Right lung (tissue), 5 donors: ENCODE results near the gene HUS1. TPM values are rescaled to one million over a fixed set of nuclear protein-coding genes. Genes with fewer than 3 reads are reported as not detected.
"Not testable (repeated sequence)": the region's sequence is repeated elsewhere in the genome, so short reads cannot be mapped to it uniquely, and the experiment has no call there.

Experiments used
- DNase-seq, 2 donors: peaks; one replicate each; pipeline ENCODE4 v3.0.0-alpha.2; 2013
- polyA plus RNA-seq, 5 donors: library from polyadenylated mRNA; unstranded; fragments of 120-200 nt; gene quantifications; one replicate each; pipeline versions ENCODE4 v1.2.1 to v1.2.3, GENCODE V29; 2013; ENCODE audit warnings: inconsistent platforms in 1 of 5, low replicate concordance in 1 of 5; ENCODE audit not compliant: insufficient read length in 5 of 5, insufficient read depth in 1 of 5

HUS1 gene
- polyA plus RNA-seq, 5 donors, result 18.4 to 31.2 (median 28.9) TPM

DNA sequence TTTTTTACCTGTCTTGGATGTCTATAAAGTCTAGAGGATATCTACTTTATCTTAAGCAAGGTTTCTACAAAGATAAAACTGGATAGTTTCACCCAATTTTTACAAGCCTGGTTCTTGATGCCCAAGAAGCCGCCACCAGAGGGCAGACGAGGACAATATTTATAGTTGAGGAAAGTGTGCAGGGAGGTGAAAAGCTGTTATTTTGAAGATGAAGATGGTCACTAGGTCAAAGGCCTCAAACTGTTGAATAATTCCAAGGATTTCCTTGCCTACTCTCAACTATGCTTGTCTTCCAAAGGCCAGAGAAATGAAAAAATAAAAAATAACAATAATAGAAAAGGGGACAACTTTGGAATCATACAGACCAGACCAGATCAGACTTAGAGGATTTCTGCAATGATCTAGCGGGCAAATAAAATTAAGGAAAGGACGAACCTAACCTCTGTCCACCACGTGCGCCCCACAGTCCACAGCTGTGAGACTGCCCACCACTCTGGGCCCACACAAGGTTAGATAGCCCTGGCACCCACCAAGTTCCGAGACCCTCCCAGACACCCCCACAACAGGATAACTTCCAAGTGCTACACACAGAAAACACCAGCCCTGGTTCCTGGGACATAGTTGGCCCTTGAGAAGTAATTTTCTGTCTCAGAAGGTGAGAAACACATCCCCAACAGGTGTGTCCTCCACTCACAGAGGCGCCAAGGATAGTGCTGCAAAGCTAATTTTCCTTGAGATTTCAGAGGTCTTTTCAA, 34.0 kb downstream of the HUS1 start:
- peak; percentile 31 to 54 for DNase-seq

DNA sequence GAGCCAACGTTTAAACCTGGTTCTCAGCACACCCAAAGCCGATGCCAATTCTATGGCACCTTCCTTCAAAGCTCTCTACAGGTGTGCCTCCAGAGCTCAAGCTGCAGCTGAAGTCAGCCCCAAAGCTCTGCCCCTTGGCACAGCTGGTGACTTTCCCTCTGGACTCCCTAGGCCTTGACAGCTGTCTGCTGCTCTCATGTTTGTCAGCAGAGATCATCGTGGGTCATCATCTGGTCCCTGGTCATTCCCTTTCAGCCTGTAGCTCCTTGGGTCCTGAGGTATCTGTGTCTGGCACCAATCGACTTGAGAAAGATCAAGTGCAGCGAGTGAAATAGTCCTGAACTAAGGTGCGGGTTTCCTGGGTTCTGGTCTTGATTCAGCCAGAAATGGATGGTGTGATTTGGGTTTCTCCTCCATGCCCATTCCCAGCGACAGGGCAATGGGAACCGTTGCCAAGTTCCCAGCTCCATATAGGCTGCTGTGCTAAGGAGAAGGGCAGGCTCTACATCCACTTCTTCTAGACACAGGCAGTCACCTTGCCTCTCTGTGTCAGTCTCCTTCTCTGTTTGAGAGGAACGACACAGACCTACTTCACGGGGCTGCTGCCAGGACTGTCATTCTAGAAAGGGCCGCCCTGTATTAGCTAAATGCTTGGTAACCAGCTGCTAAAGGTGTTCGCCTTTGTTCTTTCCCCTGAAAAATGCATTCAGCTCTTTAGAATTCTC, 34.7 kb downstream of the HUS1 start:
- DNase-seq, result no peak

DNA sequence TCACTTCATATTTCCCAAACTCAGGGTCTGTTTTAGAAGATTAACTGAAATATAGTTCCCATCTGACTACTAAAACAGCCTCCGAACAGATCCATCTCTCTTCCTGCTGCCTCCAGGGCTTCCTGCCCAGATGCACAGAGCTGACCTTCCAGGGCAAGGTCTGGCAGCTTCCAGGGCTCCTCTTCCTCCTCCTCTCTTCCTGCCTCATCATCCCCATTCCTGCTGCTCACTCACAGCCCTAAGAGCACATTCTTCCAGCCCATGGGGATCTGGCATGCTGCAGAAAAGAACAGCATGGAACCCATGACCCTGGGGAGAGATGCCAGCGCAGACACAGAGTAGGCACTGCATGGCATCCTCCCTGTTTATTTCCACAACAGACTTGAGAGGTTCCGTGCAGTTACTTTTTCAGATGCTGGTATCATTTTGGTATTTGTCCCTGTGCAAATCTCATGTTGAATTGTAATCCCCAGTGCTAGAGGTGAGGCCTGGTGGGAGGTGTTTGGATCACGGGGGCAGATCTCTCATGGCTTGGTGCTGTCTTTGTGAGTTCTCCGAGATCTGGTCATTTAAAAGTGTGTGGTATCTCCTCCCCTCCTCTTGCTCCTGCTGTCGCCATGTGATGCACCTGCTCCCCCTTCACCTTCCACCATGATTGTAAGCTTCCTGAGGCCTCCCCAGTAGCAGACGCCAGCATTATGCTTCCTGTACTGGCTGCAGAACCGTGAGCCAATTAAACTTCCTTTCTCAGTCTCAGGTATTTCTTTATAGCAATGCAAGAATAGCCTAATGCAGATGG, 35.5 kb downstream of the HUS1 start:
- DNase-seq, result no peak

DNA sequence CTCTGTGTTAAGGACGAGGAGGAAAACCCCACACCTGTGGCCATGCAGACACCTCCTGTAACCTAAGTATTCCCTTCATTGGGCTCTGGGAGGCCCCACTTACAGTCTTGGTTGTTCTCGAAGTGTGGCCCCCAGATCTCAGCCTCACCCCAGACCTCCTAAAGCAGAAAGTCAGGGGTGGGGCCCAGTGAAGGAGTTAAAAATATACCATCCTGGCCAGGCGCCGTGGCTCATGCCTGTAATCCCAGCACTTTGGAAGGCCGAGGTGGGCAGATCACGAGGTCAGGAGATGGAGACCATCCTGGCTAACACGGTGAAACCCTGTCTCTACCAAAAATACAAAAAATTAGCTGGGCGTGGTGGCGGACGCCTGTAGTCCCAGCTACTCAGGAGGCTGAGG, 36.8 kb downstream of the HUS1 start:
- DNase-seq, result not testable (repeated sequence)

DNA sequence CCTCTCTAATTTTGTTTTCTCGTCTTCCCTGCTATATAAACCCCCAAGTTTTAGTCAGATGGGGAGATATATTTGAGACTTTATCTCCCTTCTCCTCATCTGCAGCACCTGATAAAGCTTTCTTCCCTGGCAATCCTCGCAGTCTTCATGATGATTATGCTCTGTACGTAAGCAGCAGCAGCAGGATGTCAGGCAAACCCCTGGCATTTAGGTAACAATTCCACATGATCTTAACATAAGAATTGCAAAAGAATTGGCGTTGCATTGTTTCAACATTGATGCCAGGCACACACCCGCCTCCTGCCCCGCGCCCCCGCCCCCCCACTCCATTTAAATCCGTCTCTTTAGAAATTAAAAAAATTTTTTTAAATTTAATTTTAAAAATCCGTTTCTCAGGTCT, 37.3 kb downstream of the HUS1 start:
- no peak for DNase-seq

DNA sequence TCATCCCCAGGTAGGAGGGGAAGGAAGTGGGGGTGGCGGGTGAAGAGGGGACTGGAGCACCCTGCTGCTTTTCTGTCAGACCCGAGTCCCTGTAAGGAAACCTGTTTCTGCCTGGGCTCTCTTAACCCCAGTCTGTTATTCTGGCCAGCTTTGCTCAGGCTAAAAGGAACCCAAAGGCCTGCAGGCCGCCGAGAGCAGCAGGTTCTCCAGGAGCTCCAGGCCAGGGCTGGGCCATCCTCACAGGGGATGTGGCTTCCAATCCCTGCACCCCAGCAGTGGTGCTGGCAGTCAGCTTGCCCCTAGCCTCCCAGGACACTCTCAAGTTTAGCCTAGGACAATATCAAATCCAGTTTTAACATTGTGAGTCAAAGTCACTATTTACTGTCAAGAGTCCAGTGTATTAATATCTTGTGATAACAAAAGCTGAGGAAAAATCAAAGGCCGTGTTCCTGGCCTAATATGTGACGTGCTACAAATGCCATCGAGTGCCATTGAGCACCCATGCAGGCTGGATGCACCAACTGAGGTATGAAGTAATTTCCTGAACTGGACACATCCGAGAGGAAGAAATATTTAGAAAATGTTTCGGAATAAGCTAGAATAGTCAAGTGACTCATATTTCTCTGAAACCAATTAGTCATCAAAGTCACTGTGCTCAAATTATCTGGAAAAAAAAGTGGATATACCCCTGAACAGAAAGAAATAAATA, 38.1 kb downstream of the HUS1 start:
- no peak for DNase-seq

DNA sequence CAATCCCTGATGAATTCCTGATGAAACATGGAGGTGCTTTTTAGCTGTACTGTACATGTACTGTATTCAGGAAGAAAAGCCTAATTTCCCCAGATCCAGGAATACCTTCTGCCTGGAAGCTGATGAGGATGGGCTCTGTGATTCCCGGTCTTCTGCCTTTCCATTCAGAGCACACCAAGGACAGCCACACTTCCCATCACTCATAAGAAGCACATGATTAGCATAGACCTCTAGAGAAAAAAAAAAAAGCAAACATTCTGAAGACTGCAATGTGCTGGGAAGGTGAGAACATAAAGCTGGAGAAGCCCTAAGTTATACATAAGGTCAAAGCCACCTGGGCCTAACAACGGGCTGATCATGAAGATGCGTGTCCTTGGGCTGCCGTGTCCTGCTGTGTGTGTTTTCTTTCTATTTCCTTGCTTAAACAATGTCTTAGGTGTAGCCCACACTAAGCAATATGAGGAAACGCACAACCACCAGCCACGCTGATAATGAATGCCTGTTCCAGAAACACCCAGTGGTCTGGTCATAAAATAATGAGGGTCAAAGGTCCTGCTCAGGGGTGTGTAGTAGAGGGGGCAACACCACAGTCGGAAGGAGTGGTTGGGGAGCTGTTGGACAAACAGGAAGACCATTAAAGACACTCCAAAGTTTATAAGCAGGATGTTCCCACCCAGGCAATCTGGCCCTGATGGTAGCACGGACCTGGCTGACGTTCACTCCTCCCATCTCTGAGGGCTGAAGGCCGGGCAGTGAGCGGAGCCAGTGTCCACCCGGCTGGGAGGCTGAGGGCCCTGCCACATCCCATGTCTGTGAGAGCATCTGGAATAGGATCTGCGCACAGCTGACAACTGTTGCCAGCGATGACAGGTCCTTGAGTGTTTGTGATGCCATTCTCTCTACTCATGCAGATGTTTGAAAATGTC, 39.1 kb downstream of the HUS1 start:
- DNase-seq, result no peak

DNA sequence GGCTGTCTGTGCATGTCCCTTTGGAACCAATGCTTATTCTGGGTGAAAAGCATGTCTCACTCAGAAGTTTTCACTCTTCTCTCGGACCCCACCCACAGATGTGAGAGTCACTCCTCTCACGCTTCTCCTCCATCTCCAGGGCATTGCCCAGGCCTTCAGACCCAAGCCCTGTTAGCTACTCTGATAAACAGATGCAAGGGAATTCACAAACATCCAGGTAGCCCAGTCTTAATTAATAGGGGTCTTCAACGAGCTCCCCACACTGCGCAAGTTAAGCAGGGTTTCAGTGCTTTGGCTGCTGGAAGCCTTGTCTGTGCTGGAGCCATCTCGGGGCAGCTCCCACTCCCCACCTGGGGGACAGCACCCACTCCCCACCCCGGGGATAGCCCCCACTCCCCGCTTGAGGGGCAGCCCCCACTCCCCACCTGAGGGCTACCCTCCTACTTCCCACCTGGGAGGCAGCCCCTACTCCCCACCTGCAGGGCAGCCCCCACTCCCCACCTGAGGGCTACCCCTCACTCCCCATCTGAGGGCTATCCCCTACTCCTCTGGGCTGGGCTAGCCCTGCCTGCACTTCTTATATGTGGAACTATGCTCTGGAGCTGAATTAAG, 39.9 kb downstream of the HUS1 start:
- DNase-seq, result no peak

DNA sequence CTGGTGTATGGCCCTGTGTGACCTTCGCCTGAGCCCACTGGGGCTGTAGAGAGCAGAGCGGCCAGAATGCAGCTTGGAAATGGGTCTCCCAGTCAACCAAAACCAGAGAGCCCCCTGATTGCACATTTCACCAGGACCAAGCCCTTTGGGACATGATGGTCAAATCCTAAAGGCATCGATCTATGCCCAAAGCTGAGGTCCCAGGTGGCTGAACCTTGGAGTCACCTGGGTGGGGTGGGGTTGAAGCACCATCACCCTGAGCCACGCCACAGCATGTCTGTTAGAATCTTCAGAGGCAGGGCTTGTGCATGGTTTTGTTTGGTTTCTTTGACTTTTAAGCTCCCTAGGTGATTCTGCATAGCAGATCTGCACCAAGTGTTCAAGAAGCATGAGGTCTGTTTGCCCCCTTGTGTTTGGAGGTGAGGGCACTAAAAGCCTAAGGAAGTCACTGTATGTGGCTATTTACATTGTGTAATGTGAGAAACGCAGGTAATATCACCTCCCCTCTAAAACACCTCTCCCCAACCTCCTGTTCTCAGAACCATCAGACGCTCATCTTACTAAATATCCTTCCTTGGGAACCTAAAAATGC, 40.7 kb downstream of the HUS1 start:
- DNase-seq, result no peak

DNA sequence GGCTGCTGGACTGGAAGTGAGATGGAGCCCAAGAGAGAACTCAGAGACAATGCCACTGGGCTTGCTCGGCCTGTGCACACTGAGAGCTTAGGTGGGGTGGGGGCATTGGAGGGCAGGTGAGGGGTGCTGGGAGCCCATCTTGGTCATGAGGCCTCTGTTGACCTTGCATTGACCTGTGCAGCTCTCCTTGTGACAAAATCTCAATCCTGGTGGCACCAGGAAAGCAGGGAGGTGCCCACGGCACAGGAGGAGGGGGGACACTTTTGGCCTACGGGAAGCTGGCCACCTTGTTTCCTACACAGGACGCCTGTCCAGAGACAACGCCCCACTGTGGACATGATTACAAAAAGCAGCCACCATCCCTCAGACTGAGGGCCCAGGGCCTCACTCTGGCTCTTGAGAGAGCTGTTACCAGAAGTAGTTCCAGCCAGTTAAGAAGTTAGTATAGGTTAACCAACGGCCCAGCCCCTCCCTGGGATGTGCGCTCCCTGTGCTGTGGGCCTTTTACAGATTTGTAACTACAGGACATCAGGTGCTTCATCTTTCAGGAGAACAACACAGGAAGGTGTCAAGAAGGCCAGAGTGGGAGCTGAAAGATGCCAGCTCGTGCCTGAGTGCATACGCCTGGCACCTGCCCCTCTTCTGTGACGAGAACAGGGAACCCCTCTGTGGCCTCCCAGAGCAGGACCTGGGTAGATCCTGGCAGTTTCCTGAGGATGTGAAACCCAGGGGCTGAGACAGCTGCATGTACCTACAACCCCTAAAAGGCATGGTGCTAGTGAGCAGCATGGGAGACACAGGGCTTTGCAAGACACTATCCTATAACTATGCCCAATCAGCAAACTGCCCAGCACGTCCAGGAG, 41.5 kb downstream of the HUS1 start:
- no peak for DNase-seq

DNA sequence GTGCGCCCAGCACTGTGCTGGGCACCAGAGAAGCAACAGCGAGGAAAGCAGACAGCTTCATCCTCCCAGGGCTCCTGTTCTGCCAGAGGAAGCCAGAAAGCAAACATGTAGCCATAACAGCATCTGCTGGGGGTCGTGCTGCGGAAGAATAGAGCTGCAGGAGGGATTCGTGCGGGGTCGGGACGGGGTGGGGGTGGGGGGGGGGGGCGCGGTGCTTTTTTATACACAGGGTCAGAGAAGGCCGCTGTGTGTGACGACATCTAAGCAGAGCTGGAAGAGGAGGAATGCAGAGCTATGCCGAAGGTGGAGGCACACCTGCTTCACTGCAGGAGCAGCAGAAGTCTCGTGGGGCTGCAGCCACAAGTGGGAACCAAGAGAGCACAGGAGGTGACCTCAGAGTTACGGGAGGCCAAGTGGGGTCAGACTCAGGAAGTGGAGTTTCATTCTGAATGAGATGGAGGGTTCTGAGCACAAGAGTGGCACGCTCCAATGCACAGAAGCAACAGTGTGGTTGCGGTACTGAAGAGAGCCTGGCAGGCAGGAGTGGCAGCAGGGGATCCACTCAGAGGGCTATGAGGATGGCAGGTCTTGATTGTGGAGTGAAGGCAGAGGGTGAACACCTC, 42.2 kb downstream of the HUS1 start:
- no peak for DNase-seq

DNA sequence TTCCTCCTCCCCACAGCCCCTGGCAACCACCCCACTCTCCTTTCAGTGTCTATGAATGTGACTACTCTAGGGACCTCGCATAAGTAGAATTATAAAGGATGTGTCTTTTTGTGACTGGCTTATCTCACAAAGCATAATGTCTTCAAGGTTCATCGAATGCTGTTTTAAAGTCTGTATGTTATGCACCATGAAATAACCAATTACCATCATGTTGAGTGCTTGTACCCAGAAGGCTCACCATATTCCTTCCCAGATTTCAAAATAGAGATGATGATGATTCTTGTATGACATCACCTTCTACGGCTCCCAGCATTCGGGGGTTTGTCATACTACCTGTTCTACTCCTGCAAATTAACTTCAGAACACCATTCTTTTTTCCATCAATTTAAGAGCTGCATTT, 43.1 kb downstream of the HUS1 start:
- DNase-seq, result no peak

DNA sequence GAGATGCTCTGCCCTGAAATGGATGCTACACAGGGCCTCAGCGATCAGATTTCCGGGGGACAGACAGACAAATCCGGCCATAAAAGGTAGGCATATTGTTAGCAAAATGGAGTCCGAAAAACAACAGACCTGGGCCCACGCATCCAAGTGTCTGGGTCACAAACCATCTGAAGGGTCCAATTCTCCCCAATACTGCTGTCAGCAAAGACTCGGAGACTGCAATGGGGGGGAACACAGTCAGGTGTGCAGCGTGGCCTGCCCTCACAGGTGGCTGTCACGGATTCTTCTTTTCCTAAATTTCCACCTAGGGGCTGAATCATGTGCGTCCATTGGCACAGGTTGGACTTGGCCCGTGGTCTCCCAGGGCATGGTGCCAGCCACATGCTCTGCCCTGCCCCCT, 44.1 kb downstream of the HUS1 start:
- no peak for DNase-seq

DNA sequence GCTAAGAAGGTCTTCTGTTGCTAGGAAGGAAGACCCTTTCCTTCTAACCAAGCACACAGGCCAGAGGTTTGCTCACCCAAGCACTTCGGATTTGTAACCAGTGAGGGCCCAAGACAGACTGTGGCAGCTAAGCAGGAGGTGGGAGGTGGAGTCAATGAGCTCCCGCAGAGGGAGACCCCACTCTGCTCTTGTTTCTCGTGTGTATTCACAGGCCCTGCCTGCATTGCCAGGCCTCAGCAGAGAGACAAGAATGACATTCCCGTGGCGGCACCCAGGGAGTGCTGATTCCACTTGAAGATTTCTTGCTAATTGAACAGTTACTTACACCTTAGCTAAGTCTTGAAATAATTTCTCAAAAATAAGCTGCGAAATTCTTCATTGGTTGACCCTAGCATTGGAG, 44.6 kb downstream of the HUS1 start:
- DNase-seq, result no peak

DNA sequence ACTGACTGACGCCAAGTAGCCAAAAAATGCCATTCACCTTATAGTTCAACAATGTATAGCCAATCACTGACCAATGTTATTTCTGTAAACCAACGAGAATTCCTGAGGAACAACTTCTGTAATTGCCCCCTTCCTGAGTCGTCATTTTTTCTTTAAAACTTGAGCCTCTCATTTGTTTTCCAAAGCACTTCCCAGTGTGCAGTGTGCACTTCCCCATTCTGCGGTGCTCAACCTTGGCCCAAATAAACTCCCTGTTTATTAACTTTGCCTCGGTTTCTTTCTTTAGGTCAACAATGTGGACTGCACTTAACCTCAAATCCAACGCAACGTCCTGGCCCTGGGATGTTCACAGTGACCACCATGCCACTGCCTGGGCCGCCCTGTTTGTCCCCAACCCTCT, 46.2 kb downstream of the HUS1 start:
- no peak for DNase-seq

DNA sequence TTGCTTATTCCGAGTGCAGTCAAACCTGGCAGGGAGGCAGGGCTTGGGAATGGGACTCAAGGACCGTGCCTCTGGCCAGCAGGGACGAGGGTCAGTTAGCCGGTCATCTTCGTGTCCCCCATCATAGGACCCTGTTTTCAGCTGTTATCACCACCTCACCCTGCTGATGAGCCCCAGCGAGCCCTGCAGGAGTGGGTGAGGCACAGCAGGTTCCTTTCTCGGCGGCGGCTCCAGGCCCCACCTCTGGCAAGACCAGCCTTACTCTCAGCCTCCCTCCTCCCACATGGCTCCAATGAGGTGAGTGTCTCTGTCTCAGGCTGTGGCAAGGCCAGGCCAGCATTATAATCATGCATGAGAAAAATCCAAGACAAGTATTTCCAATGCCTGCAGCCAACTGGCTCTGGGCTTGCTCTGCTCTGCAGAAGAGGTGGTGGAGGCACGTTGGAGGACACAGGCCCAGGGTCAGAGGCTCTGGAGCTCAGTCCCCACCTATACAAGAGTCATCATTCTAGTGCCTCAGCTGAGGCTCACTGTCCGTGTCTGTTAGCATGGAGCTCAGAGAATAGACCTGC, 46.9 kb downstream of the HUS1 start:
- no peak for DNase-seq

DNA sequence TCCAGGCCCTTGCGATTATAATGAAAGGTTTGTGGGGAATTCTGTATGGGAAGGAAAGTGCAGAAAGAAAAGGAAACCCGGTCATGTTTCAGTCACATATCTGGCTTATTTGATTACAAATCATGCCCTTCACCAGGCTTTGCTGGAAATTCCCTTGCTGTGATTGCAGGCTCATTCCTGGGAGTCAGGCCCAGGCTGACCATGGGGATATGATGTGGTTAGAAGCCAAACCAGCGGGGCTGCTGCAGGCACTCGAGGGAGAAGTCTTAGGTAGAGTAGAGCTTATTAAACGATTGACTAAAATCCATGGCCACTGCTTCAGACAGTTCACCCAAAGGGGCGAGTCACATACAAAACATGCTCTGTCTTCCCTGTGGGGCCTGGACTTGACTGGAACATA, 47.4 kb downstream of the HUS1 start:
- no peak for DNase-seq
